NCI-H2227 treated with DMSO at 0.1 percent for 48 hours (cell line): ENCODE data around the gene NOL9.

Experiments
- DNase-seq: peaks from one replicate; lab custom pipeline; 2025; lab: John Stamatoyannopoulos, UW

The NOL9 gene

DNA sequence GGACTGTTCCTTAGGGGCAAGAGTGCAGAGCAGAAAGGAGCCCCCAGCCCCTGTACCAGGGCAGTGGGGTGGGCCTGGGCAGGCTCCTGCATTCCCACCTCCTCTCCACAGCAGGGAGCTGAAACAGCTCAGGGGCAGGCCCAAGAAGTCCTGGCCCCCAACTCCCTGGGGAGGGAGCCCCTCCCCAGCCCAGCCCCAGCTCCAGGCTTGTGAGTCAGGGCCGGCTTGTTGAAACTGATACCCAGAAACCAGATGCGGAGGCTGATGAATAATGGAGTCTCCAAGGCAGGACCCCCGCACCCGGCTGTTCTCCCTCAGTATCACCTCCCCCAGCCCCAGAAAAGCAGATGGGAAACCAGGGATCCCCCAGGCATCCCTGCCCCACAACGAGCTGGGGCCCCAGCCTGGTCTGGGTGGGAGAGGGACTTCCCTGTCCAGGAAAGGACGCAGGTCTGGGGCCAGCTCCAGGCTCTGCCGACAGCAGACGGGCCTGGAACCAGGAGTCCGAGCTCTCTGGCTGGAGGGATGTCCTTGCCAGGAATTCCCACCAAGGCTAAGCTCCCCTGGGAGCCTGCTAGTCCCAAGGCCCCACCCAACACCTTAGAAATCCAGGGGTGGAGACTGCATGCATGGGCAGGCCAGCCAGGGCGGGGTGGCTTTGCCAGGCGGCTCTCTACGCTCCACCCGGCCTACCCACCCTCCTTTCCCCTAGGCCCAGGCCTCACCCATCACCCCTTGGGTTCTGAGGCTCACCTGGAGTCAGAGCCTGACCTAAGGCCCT, 65.5 kb downstream of the NOL9 start:
- no peak for DNase-seq

DNA sequence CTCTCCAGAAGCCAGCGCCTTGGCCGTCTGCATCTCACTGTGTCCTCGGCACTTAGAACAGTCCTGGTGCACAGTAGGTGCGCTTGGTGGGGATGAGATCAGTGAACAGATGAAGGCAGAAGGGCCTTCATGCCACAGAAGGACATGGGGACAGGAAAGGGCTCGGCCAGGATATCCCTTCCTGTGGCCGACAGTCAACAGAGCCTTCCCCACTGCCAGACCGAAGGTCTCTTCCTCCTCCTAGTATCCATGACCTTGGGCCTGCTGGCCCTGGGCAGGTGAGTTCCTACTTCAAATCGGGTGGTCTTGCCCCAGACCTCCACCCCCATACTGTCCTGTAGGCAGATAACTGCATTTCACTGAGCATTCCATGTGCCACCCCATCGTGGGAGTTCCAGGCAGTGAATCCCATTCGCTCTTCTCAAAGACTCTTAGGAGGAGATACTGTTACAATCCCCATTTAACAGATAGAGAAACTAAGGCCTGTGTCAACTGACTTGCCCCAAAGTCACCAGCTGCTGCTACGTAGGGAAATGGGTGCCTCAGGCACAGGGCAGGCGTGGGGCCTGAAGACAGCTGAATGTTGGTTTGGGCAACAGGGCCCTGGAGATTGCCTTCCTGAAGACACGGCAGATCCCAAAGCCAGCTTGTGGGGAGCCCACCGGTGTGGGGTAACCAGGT, 66.4 kb downstream of the NOL9 start:
- no peak for DNase-seq

DNA sequence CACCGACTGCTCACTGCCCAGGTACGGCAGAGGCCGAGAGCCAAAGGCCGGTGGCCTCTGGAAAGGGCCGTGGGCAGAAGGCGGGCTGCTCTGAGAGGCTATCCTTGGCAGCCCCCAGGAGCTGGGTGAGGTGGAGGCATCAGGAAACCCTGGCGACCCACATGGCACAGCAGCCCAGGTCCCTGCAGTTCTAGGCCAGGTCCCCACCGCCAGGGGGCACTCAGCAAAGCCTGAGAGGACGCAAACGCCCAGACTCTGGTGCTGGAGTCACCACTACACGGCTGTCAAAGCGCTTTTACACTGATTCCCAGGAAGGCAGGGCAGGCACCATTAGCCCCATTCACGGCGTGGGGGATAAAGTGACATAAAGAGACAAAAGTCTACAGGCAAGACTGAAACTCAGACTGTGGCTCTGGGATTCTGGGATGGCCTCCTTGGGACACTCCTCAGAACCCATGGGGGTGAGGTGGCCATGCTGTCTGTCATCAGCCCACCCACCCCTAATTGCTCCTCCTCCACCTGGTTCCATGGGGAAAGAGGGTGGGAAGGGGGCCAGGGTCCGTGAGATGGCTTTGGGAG, 67.8 kb downstream of the NOL9 start:
- peak; percentile 76 for DNase-seq

DNA sequence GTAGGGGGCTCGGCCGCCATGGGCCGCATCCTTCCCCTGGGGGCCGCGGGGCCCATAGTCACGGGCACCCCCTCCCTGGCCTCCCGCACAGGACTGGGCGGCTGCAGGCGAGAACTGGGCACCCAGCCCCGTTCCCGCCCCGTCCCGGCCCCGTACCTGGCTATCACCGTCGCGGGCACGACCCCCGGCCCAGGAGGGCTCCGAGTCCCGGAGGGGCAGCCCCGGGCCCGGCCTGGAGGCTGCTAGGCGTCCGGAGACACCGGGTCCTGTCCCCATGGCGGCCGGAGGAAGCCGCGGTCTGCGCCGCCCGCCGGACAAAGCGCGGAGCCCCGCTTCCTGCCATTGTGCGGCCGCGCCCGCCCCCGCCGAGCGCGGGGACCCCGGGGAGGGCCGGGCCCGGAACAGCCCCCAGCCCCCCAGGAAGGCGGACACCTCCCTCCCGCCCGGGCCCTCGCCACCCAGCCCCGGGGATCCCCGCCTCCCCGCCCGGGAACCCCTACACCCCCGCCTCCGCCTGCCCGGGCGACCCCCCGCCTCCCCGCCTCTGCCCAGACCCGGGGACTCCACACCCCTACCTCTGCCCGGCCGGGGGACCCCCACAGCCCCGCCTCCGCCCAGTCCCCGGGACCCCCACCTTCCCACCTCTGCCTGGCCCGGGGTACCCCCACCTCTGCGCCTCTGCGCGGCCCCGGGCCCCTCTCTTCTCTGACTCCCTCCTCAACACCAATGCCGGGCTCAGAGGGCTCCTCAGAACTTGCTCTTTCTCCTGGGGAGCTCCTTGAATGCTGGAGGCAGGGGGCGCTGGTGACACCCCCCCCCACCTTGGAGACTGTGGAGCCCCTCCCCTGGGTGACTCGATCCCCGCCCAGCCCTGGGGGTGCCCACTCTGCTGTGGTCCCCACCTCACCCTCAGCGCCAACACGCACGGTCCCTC, 68.9 kb downstream of the NOL9 start:
- no peak for DNase-seq

DNA sequence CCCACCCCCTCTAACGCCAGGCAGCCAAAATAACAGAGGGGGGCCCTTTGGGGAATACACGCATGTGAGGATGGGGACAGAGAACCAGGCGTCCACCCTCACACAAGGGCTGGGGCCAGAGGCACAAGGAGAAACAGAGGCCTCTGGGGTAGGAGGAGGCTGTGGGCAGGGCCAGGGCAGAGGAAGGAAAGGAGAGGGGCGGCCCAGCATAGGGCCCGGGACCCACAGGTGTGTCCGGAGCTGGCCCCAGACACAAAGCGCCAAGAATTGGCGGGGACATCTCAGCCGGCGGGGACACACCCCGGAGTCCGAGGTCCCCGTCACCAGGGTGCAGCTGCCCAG, 69.5 kb downstream of the NOL9 start:
- no peak for DNase-seq

DNA sequence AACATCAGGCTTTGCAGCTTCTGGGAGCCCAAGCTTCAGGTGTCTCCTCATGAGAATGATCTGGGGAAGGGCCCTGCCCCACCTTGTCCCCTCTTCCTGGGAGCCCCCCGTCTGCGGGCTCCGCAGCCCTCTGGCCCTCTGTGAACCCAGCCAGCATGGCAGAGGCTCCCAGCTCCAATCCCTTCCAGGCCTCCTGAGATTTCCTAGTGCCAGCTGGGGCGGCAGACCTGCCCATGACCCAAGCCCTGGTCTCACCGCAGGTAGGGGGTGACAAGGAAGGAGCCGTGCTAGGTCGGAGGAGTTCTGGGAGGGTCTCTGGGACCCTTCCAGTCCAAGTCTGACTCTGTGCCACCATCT, 70.6 kb downstream of the NOL9 start:
- no peak for DNase-seq

DNA sequence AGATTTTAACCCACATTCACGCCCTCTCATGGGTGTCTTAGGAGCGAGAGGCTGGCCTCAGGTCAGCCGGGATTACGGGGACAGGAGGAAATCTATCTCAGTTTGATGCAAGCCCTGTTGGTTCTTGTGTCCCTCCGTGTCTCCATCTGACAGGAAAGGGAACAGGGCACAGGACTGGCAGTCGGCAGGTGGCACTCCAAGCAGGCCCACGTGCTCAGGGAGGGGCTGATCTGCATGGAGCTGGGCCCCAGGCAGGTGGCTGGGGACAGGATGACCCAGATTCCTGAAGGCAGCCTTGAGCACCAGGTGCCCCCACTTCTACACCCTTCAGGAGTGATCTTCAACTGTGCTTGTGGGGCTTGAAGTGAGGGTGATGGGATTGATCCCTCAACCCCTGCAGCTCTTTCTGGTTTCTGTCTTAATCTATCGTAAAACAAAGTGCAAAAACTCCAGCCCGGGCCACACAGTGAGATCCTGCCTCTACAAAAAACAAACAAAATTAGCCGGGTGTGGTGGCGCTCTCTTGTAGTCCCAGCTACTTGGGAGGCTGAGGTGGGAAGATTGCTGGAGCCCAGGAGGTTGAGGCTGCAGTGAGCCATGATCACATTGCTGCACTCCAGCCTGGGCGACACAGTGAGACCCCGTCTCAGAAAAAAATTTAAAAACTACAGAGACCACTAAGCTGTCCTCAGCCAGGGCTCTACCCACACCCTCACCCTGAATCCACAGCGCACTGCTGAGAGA, 71.1 kb downstream of the NOL9 start:
- no peak for DNase-seq

DNA sequence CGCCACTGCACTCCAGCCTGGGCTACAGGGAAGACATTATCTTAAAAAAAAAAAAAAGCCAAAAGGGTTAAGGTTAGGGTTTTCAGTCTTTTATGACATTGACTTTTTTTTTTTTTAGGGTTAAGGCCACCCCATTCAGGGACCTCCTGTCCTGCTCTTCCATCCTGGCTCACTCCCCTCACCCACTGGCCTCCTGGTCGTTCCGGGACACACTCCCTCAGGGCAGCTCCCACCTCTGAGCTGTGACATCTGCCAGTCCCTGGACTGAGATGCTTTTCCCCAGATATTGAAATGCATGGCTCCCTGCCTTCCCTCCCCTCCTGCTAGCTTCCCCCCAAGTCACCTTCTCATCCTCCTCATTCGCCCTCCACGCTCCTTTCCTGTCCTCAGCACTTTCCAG, 72.5 kb downstream of the NOL9 start:
- DNase-seq = no peak

DNA sequence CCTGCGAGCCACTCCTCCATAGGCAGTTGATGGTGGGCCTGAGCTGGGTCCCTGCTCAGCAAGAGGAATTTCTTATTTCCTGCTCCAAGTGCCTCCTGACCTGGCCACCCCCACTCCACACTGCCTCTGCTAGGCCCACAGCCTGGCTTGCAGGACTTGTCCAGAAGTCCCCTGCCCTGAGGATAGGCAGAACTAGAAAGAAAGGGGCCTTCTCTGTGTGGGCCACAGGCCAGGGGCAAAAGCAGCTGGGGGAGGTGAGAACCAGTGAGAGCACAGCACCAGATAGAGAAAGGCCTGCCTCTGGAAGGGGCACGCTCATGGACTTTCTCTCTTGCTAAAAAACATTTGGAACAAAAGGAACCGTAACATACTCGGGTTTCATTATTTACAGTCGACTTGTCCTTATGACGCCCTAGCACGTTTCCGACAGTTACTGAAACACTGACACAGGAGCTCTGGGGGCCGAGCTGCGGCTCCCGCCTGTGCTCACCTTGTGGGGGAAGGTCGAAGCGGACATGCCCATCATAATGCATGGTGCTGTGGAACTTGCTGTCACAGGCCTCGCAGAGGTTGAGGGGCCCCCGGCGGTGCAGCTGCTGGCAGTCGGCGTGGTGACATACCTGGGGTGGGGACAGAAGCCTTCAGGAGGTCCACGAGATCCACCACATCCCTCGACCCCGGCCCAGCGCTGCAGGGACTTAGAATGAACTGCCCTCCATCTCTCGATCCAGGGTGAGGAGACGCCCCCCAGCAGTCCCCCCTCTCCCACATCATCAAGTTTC, 77.1 kb downstream of the NOL9 start:
- no peak for DNase-seq

DNA sequence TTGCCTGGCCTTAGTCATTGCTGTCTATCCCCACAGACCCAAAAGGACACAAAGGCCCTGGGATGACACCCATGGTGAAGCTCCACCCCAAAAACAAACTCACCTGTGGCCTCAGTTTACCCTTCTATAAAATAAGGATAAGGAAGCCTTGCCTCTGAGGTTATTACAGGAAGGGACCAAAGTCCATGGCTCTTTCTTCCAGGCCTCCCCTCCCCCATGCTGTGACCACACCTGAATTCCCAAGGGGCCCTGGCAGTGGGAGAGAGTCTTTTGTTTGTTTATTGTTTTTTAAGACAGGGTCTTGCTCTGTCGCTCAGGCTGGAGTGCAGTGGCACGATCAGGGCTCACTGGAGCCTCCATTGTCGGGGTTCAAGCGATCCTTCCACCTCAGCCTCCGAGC, 77.8 kb downstream of the NOL9 start:
- no peak for DNase-seq

DNA sequence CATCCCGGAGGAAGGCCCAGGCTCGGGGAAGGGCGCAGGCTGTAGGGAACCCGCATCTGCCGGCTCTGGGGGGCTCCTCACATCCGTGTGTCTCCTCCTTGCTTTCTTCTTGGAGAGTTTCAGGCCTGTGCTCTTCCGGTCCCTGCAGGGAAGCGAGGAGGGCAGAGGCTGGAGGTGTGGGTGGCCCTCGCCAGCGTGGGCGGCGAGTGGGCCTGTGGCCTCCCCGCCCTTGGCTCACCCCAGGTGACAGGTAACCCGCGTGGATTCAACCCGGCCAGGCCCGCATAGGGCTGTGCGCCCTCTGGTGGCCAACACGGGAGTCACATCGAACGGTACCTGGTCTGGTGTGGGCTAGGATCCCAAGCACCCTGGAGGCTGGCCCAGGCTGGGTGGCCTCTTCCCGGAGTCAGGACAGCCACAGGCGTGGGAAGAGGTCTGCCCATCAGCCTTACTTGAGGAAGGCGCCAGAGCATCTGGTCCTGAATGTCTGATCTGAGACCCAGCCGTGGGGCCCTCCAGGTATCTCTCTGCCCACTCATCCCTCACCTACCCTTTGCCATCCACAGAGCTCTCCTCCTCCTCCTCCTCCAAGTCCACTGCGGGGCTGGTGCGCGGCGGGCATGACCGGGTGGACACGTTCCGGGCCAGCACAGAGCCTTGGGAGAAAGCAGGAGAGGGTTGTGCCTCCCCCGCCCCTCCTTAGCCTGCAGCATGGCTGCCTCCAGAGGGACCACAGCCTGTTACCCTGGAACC, 78.8 kb downstream of the NOL9 start:
- no peak for DNase-seq

DNA sequence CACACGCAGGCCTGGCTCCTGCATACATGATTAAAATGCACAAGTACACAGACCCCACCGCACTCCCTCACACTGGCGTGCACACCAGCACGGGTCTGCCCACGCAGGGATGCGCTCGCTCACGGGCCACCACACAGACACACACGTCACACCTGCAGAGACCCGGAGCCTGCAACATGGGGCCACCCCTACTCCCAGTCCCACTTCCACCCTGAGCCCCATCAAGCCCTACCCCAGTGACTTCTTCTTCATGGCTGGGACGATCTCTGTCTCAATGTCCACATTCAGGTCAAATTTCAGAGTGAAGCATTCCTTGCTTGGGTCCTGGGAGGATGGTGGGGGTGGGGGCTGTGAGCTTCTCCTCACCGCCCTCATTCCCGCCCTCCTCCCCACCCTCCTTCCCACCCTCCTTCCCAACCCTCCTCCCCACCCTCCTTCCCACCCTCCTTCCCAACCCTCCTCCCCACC, 79.5 kb downstream of the NOL9 start:
- no peak for DNase-seq

DNA sequence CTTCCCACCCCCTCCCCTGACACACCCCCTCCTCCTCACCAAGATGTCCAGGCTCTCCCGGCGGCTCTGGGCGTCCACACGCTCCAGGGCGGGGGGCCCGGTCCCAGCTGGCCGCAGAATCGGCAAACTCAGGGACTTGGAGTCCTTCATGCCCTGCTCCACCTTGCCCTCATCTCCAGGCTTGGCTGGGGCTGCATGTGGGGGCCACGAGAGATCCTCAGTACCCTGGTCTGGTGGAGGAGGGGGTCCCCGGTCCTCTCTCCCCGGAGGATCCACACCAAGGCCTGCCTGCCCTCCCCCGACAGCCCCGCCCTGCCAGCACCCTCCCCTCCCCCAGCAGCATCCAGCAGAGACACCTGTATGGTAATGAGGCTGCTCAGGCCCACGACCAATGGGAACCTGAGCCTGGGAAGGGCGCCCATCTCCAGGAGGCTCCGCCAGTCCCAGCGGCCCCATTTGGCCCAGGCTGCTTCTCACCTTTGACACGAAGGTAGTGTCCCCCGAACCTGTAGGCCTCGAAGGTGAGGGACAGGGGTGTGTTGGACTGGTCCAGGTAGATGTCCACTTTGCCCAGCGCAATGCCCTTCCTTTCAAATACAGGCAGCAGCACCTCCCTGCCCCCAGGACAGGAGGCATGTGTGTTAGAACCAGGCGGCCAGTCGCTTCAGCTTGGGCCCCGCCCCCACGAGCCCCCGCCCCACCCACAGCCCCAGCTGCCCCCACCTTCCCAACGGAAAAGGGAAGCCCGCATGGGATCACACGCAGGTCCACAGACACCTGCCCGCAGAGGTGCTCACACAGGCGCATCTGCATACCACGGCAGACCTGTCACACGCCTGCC, 80.1 kb downstream of the NOL9 start:
- no peak for DNase-seq

DNA sequence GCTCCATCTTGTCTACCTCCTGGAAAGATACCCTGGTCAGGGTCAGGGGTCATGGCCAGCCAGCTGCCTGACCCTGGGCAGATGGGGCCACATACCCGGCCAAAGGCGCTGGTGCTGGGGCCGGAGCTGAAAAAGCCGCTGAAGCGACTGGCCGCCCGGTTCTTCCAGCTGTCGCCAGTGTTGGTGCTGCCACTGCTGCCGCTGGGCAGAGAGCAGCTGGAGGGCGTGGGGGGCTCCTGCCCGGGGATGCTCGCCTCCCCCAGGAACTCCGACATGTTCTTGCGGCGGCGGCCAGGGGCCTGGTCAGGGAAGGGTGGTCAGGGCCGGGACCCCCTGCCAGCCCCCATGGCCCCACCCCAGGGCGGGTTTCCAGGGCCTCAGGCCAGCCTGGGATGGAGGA, 81.2 kb downstream of the NOL9 start:
- no peak for DNase-seq

DNA sequence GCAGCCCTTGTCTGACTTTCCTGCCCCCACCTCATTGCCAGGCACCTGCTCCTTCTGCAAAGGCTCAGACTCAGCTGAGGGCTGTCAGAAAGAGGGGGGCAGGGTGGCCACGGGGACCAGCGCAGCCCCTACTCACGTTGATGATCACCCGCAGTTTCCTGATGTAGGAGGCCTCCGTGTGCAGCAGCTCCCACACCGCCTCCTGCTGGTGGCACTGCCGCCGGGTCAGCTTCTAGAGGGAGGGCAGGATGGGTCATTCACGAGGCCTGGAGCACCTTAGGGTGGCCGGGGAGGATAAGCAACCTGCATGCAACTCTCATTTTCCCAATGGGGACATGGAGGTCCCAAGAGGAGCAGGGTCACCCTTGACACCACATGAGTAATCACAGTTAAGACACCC, 81.9 kb downstream of the NOL9 start:
- DNase-seq = no peak

DNA sequence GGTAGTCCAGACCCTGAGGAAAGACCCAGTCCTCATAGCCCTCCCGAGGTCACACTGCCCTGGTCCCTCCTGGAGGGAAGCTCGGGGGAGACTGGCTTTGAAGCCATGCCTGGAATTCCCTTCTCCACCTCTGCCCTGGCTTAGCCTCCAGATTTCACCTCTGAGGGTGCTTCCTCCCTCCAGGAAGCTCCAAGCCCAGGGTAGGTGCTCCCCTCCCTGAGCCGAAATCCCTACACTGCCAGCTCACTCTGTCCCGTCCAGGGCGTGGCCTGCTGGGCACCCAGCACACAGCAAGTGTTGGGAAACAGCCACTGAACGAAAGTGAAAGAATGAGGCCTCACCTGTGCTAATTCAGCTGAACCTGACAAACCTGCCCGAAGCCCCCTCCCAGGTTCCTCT, 82.3 kb downstream of the NOL9 start:
- no peak for DNase-seq
